Measurements from ENCODE around the gene RAP1GDS1.
A peak's percentile ranks its signal among the peaks of the same experiment; 100 is the strongest.

RAP1GDS1 gene, protein sequence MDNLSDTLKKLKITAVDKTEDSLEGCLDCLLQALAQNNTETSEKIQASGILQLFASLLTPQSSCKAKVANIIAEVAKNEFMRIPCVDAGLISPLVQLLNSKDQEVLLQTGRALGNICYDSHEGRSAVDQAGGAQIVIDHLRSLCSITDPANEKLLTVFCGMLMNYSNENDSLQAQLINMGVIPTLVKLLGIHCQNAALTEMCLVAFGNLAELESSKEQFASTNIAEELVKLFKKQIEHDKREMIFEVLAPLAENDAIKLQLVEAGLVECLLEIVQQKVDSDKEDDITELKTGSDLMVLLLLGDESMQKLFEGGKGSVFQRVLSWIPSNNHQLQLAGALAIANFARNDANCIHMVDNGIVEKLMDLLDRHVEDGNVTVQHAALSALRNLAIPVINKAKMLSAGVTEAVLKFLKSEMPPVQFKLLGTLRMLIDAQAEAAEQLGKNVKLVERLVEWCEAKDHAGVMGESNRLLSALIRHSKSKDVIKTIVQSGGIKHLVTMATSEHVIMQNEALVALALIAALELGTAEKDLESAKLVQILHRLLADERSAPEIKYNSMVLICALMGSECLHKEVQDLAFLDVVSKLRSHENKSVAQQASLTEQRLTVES

DNA sequence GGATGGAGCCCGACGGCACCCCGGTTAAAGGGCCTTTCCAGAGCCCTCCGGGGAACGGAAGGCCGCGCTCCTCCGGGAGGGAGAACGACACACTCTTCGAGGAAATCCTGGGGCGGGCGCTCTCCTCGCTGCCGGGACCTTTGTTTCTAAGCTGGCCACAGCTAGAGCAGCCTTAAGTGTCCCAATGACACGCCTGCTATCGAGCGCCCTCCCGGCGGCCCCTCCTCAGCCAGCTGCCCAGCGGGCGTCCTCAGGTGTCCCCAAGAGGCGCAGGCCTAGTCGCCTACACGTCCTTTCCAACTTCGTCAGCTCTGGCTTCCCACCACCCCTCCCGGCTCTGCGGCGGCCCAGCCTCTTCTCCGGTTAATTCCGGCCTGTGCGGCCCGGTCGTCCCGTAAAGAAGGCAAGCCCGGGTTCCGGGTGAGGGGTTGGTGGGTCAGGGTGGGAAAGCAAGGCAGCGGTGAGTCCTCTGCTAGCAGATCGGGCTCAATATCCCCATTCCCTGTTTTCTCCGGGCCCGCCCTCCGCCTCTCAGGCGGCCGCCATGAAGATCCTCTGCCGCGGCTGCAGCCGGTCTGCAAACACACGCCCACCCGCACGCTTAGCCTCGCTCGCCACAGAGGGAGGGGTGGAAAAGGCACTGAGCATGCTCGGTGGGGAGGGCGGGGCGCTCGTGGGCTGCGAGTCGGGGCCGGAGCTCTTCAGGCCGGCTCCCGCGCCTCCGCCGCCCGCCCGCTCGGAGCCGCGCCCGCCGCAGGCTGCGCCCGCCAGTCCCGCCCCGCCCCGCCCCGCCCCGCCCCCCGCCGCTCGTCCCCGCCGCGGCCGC is at the start of gene RAP1GDS1:
Gene RAP1GDS1 (plus strand): TSS at position 806 of the 826 bp plus-strand sequence. CDS start 182 bp downstream, outside the sequence.
- DNase-seq: peak; percentile 31

DNA sequence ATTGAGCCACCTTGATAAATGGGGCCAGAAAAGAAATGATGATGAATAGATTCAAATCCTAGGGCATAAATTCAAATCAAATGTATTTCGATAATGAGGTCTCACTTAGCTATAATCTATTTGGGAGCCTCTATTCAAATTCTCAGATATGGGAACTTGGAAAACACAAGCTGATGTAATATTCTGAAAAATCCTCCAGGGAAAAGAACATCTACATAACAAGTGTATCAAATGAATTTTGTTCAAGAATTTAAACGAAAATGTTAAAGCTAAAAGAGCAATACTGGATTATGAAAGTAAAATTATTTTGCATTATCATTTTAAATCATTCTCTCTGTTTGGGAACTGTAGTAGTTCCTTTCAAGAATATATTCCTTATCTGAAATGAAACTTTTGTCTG is 38.9 kb upstream of the RAP1GDS1 start:
- DNase-seq: no peak

DNA sequence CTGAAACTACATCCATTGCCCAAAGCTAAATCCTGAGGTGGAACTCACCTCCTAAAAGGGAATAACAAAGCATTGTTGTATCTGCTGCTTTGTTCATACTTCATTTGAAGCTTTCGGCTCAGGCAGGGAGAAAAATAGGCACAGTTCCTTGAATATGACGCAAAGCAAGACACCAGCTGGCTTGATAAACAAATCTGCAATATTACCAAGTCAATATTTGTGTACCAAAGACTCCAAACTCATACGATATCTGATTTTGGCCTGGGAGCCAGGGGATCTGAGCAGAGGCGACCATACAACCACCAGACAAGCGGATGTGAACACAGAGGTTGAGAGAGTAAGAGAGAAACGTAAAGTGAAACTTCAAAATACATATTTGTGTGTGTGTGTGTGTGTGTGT is 34.8 kb upstream of the RAP1GDS1 start:
- DNase-seq: no peak

DNA sequence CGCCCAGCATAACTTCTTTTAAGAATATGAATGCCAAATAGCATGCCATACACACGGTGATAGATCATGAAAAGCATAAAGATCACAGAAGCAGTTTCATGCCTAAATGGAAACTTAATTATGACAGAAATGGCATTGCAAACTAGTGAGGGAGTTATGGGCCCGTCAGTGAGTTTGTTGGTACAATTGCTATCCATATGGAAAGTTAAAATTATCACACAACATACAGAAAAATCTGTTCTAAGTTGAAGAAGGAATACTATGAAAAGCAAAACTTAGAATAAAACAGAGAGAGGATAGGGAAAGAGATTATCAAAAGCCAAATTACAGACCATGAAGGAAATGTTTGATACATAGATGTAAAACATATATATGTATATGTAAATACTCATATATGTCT is 30.2 kb upstream of the RAP1GDS1 start:
- DNase-seq: no peak

DNA sequence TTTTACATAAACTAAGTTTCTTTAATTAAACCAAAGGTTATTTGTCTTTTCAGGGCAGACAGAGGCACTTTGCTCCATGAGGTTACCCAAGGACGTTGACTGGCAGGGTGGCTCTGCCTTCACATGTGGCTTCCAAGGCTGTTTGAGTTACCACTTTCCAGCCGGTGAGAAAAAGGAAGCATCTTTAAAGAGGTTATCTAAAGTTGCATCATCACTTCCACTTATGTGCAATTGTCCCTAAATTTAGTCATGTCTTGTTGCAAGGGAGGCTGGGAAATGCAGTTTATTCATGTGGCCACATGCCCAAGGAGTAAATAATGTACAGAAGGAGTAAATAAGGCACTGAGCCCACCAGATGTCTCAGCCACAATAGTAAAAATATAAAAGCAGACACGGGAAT is 29.0 kb upstream of the RAP1GDS1 start:
- no peak for DNase-seq

DNA sequence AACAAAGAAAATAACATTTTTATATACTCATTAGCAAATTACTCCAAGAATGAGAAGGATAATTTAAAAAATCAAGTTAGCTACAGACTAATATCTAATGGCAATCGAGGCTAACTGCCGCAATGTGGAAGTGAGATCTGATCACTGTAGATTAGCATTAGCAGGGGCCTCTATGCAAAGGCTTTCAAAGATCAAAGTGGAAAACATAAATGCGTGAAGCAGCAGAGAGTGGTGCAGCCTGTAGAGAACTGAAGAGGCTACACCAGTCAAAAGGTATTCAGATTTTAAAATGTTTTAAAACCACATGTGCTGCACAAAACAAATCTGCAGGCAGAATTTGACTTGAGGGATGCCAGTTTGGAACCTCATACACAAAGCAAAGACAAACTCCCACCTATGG is 24.0 kb upstream of the RAP1GDS1 start:
- DNase-seq: no peak

DNA sequence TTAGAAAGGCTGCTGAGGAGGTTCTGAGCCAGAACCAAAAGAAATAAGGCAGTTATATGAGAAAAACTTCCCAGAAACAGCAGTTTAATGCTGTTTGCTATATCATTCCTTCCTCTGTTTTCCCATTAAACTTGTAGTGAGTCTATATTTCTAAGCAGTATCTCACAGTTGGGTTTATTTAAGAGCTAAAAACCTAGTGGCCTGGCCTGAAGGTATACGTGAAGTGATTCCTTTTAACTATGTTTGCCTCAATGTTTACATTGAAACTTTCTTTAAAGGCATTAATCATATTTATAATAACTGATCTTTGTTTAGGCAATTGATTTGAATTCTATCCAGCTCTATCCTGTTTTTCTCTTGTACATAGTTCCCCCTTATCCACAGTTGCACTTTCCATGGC is 19.1 kb upstream of the RAP1GDS1 start:
- DNase-seq: no peak

DNA sequence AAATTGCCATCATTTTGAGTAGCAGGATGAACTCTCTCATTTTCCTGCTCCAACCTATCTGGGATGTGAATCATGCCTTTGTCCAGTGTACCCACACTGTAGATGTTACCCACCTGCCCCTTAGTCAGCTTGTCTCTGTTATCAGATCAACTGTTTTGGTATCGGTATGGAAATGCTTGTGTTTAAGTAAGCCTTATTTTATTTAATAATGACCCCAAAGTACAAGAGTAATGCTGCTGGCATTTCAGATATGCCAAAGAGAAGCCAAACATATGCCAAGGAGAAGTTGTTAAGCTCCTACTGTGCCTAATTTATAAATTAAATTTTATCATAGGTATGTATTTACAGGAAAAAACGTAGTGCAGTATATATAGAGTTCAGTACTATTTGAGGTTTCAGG is 18.6 kb upstream of the RAP1GDS1 start:
- DNase-seq: no peak

DNA sequence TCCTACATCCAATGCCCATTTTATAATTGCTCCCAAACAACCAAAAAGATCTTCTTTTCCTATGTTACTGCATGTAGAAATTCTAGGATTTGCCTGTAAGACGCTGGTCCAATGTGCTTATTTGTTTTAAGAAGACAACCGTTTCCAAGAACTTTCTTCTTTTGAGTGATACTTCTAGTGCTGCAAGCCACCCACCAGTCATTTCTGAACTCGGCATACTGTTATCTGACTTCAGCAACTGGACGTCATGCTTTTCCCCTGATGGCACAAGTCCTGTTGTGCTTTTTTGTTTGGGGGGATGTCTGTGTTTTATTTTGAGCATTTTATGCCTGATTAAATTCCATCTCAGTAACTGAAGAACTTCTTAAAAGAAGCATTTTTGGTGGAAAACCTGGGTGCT is 16.0 kb upstream of the RAP1GDS1 start:
- DNase-seq: no peak

DNA sequence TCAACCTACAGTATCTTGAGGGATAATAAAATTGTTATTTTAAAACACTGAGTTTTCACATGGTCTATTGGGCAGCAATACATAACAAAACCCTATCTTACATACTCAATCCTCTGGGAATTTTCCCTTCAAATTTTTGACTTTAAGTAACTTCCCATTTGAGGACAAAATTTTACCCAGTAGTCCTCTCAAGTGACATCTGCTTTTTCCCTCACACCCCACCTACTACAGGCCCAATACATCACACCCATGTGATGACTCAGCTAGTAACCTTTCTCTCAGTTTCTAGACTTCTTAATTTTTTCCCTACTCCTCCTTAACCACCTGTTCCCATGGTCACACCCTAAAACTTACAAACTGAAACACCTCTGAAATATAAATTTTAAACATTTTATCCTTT is 12.2 kb upstream of the RAP1GDS1 start:
- no peak for DNase-seq

DNA sequence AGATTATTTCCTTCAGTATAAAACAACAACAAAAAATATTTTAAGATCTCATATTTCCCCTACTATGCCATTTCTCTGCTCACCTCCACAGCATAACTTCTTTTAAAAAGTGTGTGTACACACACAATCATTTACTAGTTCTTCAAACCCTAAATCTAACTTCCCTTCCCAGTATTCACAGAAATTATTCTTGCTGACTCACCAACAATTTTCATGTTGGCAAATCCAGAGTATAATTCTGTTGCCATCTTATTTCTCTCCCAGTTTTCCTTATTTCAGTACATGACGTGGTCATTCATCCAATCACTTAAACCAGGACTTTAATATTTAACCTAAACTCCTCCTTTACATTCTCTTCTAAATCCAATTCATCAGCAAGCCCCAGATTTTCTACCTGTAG is 11.4 kb upstream of the RAP1GDS1 start:
- no peak for DNase-seq

DNA sequence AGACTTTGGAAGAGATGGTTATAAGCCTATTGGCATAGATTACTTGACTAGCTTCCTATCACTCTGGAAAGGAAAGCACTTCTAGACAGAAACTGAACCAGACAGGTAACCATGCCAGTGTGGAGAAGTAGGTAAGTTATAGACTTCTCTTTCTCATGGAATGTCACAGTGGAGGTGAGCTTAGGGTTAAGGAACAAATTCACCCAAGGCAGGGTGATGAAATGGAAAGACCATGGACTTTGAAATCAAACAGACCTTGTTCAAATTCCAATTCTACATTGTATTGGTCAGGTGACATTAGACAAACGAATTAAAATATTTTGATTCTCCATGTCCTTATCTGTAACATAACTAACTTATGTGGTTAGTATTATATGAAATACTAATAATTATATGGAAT is 7.7 kb upstream of the RAP1GDS1 start:
- no peak for DNase-seq

DNA sequence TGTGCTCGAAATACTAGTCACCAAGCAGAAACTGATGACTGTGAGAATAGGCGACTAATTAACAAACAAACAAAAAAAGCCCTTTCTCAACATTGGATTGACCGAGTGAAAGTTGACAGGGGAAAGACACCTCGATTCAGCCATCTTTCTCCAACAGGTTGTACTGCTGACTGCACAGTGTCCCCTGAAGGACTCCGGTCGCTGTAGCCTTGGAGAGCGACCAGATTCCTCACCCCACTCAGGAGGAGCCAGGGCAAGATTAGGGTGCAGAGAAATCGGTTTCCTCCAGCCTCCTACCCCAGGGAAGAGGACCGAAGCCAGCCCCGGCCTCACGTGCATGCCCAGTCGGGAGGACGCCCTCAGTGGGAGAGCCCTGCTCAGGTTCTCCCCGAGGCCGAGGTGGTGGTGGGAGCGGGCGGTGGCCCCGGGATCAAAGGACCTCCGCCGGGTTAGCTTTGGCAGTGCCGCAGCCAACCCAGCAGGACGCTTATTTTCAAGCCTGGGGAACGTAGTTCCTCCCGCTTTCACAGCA is 1.1 kb upstream of the RAP1GDS1 start:
- DNase-seq: no peak

DNA sequence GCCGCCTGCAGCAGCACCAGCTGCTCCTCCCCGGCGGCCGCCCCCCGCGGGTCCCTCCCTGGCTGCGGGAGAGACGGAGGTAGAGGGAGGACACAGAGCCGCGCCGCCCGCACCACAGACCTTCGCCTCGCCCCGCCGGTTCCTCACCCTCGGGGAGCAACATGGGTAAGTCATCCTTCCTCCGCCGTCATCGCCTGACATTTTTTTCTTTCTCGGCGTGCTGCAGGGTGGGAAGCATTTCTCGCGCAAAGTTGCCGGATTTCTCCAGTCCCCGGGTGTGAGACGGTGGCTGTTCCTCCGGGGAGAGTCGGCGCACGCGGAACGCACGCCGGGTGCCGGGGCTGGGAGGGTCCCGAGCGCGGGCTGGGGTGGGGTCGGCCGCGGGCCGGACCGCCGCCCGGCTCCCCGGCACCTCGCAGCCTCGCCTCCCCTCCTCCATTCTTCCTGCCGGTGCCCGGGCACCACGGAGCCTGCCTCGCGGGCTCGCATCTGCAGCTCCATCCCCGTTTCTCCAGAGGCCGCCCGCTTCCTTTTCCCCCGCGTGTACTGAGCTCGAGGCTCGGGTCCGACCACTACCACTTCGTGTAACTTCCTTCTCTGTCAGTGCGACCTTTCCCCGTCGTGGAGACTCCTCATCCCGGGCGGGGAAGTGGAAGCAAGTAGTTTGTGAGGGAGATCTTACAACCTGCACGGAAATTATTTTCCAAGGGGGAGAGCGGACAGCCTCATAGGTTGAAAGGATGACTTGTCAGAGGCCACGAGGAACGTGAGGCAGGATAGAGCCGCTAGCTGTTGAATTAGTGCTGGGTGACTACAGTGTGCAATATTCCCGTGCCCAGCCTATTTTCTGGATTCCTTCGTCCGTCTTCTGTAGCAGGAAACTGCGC is 464 bp downstream of the RAP1GDS1 start:
- no peak for DNase-seq

DNA sequence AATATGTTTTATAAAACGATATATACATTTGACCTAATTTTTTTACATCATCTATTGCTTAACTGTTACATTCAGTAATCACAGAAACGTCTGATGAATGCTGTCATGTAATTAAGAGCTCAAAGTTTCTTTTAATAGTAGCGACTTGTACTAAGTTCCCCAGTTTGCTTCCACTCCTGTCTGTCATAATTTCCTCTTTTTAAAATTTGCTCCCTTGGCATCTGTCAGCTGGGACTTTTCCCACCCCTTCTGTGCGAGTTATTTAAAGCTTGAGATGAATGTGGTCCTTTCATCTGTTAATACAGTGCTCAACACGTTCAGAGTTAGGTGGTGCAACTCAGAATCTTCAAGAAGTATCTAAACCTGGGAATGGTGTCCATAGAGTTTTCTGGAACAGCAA is 1.2 kb downstream of the RAP1GDS1 start:
- no peak for DNase-seq

DNA sequence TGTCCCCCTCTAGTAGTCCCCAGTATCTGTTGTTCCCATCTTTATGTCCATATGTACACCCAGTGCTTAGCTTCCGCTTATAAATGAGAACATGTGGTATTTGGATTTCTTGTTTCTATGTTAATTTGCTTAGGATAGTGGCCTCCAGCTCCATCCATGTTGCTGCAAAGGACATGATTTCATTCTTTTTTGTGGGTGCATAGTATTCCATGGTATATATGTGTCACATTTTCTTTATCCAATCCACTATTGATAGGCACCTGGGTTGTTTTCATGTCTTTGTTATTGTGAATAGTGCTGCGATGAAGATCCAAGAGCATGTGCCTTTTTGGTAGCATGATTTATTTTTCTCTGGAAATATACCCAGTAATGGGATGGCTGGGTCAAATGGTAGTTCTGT is 6.3 kb downstream of the RAP1GDS1 start:
- no peak for DNase-seq

DNA sequence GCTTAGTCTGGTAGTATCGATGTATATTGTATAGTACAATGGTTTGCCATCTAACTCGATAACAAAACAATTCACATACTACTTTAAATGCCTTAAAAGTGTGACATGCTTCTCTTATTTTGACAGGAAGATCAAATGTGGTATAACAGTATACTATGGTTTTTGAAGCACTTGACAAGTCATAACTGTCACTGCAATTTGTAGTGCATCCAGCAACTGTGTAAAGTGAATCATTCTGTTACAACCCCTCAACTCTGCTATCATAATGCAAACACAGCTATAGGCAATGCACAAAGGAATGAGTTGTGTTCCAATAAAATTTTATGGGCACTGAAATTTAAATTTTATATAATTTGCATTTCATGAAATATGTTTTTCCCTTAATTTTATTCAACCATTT is 14.0 kb downstream of the RAP1GDS1 start:
- no peak for DNase-seq

DNA sequence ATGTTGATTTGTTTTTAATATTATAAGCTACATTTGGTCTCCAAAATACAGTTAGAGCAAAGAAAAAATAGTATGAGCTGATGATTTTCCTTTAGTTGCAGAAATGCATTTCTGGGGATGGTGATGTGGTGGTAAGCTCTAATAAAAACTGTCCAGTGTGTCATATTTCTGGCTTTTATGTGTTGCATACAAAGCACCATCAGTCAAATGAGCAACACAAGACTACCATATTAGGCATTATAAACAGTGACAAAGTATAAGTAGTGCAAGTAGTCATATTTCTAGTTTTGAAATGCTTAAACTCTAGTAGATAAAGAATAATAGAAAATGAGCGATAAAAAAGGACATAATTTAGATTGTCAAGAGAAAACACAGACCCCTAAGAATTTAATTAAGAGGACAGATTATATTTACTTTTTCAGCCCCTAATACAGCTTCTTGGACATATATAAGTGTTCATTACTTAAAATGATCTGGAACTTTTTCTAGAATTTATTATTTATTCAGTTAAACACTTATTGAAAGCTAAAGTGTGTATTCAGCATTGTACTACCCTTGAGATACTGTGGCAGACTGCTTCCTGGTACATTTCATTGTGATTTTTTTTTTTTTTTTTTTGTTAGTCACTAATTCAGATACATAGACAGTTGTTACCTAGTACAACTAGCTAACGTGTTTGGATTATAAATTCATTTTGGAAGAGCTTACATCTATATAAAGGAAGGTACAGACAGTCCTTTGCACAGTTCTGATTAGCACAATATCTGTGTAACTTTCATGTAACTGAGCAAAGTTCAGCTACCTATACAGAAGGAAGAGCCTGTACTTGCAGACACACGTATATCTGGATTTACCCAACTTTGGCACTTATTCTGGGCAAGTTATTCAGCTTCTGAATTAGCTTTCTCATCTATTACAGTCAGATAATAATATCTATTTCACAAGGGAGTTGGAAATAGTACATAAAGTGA is 22.3 kb downstream of the RAP1GDS1 start:
- DNase-seq: no peak

DNA sequence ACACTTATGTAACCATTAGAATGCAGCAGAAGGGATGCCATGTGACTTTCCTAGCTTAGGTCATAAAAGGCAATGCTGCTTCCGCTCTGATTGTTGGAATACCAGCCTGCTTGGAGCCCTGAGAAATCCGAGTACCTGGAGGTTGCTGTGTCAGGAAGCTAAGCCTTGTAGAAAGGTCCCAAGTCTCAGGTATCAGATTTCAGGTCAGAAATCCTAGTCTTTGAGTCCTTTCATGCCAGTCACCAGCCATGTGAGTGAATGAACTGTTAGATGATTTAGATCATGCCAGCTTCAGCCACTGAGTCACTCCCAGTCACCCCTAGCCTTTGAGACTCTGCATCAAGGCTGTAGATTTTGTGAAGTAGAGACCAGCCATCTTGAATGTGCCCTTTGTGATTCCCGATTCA is 23.5 kb downstream of the RAP1GDS1 start:
- no peak for DNase-seq

DNA sequence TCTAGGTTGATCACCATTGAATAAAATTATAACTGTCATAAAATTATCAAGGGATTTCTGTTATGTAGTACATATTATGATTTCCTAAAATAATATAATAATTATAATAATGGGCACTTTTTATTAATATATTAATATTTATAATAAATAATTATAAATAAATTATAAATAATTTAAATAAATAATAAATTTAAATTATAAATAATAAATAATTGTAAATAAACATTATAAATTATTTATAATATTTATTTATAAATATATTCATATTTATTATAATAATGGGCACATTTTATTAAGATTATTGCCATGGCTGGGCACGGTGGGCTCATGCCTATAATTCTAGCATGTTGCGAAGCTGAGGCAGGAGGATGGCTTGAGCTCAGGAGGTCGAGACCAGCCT is 24.5 kb downstream of the RAP1GDS1 start:
- no peak for DNase-seq

DNA sequence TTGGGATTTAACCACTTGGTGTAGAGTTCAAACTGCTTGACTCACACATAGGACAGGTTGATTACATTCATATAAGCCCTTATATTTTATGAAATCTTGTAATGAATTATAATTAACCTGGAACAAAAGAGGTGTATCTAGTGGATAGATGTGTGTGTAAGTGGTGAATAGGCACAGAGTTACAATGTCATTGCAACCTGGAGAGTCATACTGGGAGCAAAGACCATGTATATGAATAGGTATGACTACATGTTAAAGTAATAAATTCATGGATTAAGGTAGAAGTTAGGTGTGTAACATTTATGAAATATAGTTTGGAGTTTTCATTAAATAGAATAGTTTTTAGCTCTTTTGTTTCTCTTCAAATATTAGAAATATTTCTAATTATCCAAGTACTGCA is 26.1 kb downstream of the RAP1GDS1 start:
- no peak for DNase-seq

Data from NCI-H187 treated with DMSO at 0.1 percent for 48 hours (cell line).